ENCODE results near the gene MED13L. TPM values are rescaled to one million over a fixed set of nuclear protein-coding genes. Genes with fewer than 3 reads are reported as not detected.

MED13L gene
- polyA plus RNA-seq, 2 donors = 15.0 to 16.8 TPM

DNA sequence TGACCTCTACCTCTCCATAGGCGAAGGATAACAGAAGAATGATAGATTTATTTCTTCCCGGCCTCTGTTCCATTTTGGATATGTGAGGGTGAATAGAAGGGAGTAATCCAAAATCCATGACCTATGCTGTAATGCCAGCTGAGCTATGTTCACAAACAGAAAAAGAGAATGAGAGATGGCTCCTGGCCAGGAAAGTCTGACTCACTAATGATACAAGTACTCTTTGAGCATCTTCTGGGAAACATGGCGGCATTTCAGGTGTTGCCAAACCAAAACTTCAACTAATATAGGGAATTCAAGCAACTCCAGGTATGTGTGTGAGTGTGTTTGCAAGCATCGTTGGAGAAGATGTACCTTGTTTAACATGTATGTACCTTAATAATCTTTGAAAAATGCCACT lies 55.1 kb downstream of the MED13L start:
- no peak overlapping the region for H3K4me3 ChIP-seq (ENCODE audit: low read depth in 1 of 2, low read length in 2 of 2)
- no peaks in the 10 kb centered on the region for H3K9me3 ChIP-seq (ENCODE audit: control insufficient read depth in 2 of 2, insufficient read depth in 1 of 2, low read depth in 1 of 2, low read length in 1 of 2)
- no peak overlapping the region for H3K27ac ChIP-seq (ENCODE audit: low read depth in 2 of 2, low read length in 1 of 2)
- no peaks in the 10 kb centered on the region for H3K36me3 ChIP-seq (ENCODE audit: control insufficient read depth in 2 of 2, insufficient read depth in 2 of 2, low read length in 1 of 2)
- H3K4me1 ChIP-seq (ENCODE audit: control insufficient read depth in 2 of 2, insufficient read depth in 2 of 2, low read length in 1 of 2) = no peaks in the 10 kb centered on the region
- WGBS, 2 donors = 38 to 60% methylated on average over 4 of the region's 4 CpGs
- no peaks in the 10 kb centered on the region for H3K27me3 ChIP-seq (ENCODE audit: control insufficient read depth in 1 of 2, insufficient read depth in 2 of 2, low read length in 2 of 2)

DNA sequence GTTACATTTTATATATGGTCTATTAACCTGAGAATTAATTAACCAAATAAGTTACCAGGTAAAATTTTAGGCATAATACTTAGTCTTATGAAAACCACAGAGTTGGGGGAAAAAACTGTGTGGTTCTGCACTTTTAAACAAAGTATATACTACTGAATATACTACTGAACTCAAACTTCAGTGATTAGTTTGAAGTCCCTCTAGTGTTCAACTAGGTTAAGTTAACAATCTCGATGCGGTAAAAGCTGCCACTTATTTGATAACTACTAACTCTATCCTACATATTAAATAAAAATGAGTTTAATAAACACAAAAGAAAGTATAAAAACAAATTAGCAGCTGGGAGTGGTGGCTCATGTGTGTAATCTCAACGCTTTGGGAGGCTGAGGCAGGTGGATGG lies 56.7 kb downstream of the MED13L start:
- no peaks in the 10 kb centered on the region for H3K27me3 ChIP-seq (ENCODE audit: control insufficient read depth in 1 of 2, insufficient read depth in 2 of 2, low read length in 2 of 2)
- H3K36me3 ChIP-seq (ENCODE audit: control insufficient read depth in 2 of 2, insufficient read depth in 2 of 2, low read length in 1 of 2) = no peaks in the 10 kb centered on the region
- no peak overlapping the region for H3K27ac ChIP-seq (ENCODE audit: low read depth in 2 of 2, low read length in 1 of 2)
- H3K9me3 ChIP-seq (ENCODE audit: control insufficient read depth in 2 of 2, insufficient read depth in 1 of 2, low read depth in 1 of 2, low read length in 1 of 2) = no peaks in the 10 kb centered on the region
- H3K4me3 ChIP-seq (ENCODE audit: low read depth in 1 of 2, low read length in 2 of 2) = no peak overlapping the region
- WGBS, 2 donors = 95 to 97% methylated on average over 3 of the region's 3 CpGs
- no peaks in the 10 kb centered on the region for H3K4me1 ChIP-seq (ENCODE audit: control insufficient read depth in 2 of 2, insufficient read depth in 2 of 2, low read length in 1 of 2)

DNA sequence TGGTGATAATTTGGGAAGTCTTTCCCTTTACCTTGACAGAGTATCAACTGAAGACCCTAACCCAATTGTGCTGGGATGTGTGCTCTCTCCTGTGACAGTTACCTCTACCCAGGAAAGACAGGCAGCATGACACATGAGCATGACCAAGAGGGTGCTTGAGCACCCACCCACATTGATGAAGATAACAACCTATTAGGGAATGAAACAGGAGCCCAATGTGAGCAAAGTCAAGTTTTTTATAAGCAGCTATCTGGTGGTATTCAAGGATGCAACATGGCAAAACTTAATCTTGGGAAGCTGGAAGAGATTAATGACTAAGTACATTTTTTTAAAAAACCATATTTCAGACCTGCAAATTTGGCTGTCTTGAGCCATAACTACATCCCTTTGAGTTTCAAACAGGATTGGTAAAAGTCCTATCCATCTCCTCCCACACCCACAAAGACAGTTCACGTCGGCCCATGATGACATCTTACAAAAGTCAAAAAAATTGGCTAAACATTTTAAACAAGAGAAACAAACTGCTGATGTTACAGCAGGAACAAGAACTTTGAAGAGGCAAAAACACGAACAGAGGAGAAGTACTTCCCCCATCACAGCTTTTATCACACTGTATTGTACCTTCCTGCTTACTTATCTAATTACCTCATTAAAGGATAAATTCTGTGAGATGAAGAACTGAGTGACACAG lies 60.3 kb downstream of the MED13L start:
- 62 to 73% methylated on average over 3 of the region's 3 CpGs for WGBS, 2 donors
- no peaks in the 10 kb centered on the region for H3K27me3 ChIP-seq (ENCODE audit: control insufficient read depth in 1 of 2, insufficient read depth in 2 of 2, low read length in 2 of 2)
- no peaks in the 10 kb centered on the region for H3K4me1 ChIP-seq (ENCODE audit: control insufficient read depth in 2 of 2, insufficient read depth in 2 of 2, low read length in 1 of 2)

DNA sequence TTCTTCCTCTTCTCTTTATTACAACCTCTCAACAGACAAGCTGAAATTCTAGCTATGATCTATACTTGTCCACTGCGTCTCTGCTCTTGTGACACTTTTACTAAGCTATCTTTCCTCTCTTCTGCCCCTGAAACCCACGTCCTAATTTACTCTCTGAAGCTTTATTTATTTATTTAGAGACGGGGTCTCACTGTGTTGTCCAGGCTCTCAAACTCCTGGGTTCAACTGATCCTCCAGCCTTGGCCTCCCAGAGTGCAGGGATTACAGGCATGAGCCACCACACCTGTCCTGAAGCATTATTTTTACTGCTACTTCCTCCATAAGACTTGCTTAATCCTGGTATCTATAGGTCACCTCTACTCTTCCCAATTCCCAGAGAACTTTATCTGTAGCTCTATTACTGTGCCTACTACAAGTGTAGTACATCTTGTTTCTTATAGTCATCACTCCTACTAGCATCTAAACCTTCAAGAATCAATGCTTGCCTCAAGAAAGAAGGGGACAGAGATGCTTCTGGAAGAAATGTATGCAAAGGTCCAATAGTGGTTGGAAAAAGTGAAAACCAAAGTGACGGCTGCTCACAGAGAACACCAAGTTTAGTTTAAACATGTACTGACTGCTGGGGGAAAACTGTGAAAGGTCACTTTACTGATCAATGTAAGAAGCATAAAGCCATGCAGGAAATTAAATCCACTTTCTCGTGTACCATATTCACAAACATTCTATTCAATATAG lies 61.3 kb downstream of the MED13L start:
- Histone ChIP-seq H3K4me3 (ENCODE audit: low read depth in 1 of 2, low read length in 2 of 2) (no peak overlapping the region), H3K4me1 (ENCODE audit: control insufficient read depth in 2 of 2, insufficient read depth in 2 of 2, low read length in 1 of 2) (no peaks in the 10 kb centered on the region)
- 93 to 94% methylated on average over 5 of the region's 5 CpGs for WGBS, 2 donors

More for the DNA sequence above, 60.3 kb downstream of the MED13L start:
- Histone ChIP-seq H3K4me3 (ENCODE audit: low read depth in 1 of 2, low read length in 2 of 2) (no peak overlapping the region), H3K36me3 (ENCODE audit: control insufficient read depth in 2 of 2, insufficient read depth in 2 of 2, low read length in 1 of 2) (no peaks in the 10 kb centered on the region), H3K27ac (ENCODE audit: low read depth in 2 of 2, low read length in 1 of 2) (no peak overlapping the region), H3K9me3 (ENCODE audit: control insufficient read depth in 2 of 2, insufficient read depth in 1 of 2, low read depth in 1 of 2, low read length in 1 of 2) (no peaks in the 10 kb centered on the region)

DNA sequence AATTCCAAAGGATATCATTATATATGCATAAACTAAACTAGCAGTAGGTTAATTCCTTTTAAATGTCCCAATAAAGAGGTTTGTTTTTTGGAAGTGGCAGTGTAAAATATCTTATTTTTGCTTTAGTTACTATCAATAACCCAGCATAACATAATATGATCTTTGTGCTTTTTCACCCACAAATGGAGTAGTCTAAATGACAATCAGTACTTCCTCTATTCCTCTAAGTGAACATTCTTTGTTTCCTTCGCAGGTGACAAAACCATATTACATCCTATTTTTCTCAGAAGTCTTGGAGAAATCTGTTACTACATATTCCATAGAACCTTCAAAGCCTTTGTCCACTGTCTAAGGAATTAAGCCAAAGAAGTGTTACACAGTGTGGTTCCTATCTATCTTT lies 62.5 kb downstream of the MED13L start:
- Histone ChIP-seq H3K4me3 (ENCODE audit: low read depth in 1 of 2, low read length in 2 of 2) (no peak overlapping the region), H3K36me3 (ENCODE audit: control insufficient read depth in 2 of 2, insufficient read depth in 2 of 2, low read length in 1 of 2) (no peaks in the 10 kb centered on the region), H3K27ac (ENCODE audit: low read depth in 2 of 2, low read length in 1 of 2) (no peak overlapping the region), H3K4me1 (ENCODE audit: control insufficient read depth in 2 of 2, insufficient read depth in 2 of 2, low read length in 1 of 2) (no peaks in the 10 kb centered on the region), H3K27me3 (ENCODE audit: control insufficient read depth in 1 of 2, insufficient read depth in 2 of 2, low read length in 2 of 2) (no peaks in the 10 kb centered on the region), H3K9me3 (ENCODE audit: control insufficient read depth in 2 of 2, insufficient read depth in 1 of 2, low read depth in 1 of 2, low read length in 1 of 2) (no peaks in the 10 kb centered on the region)
- WGBS, 2 donors = 88 to 91% methylated on average over 1 of the region's 1 CpG

More for the DNA sequence above, 61.3 kb downstream of the MED13L start:
- no peak overlapping the region for H3K27ac ChIP-seq (ENCODE audit: low read depth in 2 of 2, low read length in 1 of 2)
- no peaks in the 10 kb centered on the region for H3K36me3 ChIP-seq (ENCODE audit: control insufficient read depth in 2 of 2, insufficient read depth in 2 of 2, low read length in 1 of 2)
- H3K9me3 ChIP-seq (ENCODE audit: control insufficient read depth in 2 of 2, insufficient read depth in 1 of 2, low read depth in 1 of 2, low read length in 1 of 2) = no peaks in the 10 kb centered on the region
- no peaks in the 10 kb centered on the region for H3K27me3 ChIP-seq (ENCODE audit: control insufficient read depth in 1 of 2, insufficient read depth in 2 of 2, low read length in 2 of 2)

DNA sequence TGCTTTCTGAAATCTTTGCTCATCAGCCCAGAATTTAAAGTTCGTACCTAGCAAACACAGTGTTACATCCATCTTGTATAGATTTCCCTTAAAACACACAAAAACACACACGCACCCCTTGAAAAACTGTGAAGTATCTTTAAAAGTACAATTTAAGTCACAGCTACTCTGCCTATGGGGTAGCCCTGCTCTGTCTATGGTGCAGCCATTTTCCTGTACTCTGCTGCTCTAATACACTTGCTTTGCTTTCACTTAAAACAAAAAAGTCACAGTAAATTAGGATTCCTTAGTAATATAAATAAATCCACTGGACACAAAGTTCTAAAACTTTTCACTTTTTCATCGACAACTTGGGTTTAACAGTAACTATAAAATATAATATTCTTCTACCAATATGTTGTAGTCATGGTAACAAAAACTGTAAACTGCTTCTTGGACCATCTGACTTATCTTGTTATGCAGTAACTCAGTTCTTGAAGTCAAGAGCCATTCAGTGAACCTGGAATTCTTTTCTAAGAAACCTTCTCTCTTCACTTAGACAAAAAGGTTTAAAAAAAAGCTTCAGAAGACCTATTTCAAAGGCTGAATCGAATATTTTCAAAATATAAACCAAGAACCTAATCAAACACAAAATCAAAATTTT lies 63.5 kb downstream of the MED13L start:
- Histone ChIP-seq H3K4me3 (ENCODE audit: low read depth in 1 of 2, low read length in 2 of 2) (no peak overlapping the region), H3K9me3 (ENCODE audit: control insufficient read depth in 2 of 2, insufficient read depth in 1 of 2, low read depth in 1 of 2, low read length in 1 of 2) (no peaks in the 10 kb centered on the region), H3K36me3 (ENCODE audit: control insufficient read depth in 2 of 2, insufficient read depth in 2 of 2, low read length in 1 of 2) (no peaks in the 10 kb centered on the region), H3K4me1 (ENCODE audit: control insufficient read depth in 2 of 2, insufficient read depth in 2 of 2, low read length in 1 of 2) (no peaks in the 10 kb centered on the region), H3K27ac (ENCODE audit: low read depth in 2 of 2, low read length in 1 of 2) (no peak overlapping the region), H3K27me3 (ENCODE audit: control insufficient read depth in 1 of 2, insufficient read depth in 2 of 2, low read length in 2 of 2) (no peaks in the 10 kb centered on the region)
- WGBS, 2 donors = 81 to 86% methylated on average over 4 of the region's 4 CpGs

DNA sequence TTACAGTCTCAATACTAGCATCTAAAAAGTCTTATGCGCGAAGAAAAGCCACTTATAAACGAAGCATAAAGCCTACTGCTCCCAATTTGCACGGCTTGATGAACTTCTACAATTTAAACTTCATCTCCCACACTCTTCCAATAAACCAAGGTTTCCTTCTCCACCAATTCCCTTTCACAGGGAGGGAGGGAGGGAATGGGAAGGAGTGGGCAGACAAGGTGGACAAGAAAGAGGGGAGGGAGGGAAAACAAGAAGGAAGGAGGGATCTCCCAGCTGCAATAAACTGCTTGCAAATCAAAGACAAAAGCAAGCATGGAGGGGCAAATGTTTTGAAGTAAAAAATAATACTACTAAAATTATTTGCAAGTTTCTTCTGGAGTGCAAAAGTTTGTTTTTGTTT lies 64.5 kb downstream of the MED13L start:
- 71 to 76% methylated on average over 4 of the region's 4 CpGs for WGBS, 2 donors
- H3K4me1 ChIP-seq (ENCODE audit: control insufficient read depth in 2 of 2, insufficient read depth in 2 of 2, low read length in 1 of 2) = no peaks in the 10 kb centered on the region
- H3K27me3 ChIP-seq (ENCODE audit: control insufficient read depth in 1 of 2, insufficient read depth in 2 of 2, low read length in 2 of 2) = no peaks in the 10 kb centered on the region
- H3K9me3 ChIP-seq (ENCODE audit: control insufficient read depth in 2 of 2, insufficient read depth in 1 of 2, low read depth in 1 of 2, low read length in 1 of 2) = no peaks in the 10 kb centered on the region
- H3K27ac ChIP-seq (ENCODE audit: low read depth in 2 of 2, low read length in 1 of 2) = no peak overlapping the region
- H3K36me3 ChIP-seq (ENCODE audit: control insufficient read depth in 2 of 2, insufficient read depth in 2 of 2, low read length in 1 of 2) = no peaks in the 10 kb centered on the region
- no peak overlapping the region for H3K4me3 ChIP-seq (ENCODE audit: low read depth in 1 of 2, low read length in 2 of 2)

DNA sequence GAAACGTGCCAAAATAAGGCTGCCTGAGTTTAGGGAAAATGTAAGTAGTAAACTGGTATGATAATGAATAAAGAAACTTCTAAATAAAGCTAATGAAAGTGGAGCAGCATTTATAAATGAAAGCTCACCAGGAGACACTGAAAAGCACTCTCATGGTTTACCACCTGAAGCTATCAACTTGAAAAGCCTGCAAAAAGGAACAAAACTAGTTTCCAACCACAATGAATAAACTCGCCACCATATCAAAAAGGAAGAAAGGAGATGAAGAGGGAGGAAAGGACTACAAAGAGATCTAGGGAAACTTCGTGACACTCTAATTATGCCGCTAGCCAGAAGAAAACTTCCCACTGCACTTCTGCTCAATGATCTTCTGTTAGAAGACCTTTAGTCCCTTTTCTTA lies 66.7 kb downstream of the MED13L start:
- Histone ChIP-seq H3K36me3 (ENCODE audit: control insufficient read depth in 2 of 2, insufficient read depth in 2 of 2, low read length in 1 of 2) (no peaks in the 10 kb centered on the region), H3K27me3 (ENCODE audit: control insufficient read depth in 1 of 2, insufficient read depth in 2 of 2, low read length in 2 of 2) (no peaks in the 10 kb centered on the region), H3K4me3 (ENCODE audit: low read depth in 1 of 2, low read length in 2 of 2) (no peak overlapping the region), H3K27ac (ENCODE audit: low read depth in 2 of 2, low read length in 1 of 2) (no peak overlapping the region), H3K9me3 (ENCODE audit: control insufficient read depth in 2 of 2, insufficient read depth in 1 of 2, low read depth in 1 of 2, low read length in 1 of 2) (no peaks in the 10 kb centered on the region), H3K4me1 (ENCODE audit: control insufficient read depth in 2 of 2, insufficient read depth in 2 of 2, low read length in 1 of 2) (no peaks in the 10 kb centered on the region)
- WGBS, 2 donors = 74 to 76% methylated on average over 4 of the region's 4 CpGs

DNA sequence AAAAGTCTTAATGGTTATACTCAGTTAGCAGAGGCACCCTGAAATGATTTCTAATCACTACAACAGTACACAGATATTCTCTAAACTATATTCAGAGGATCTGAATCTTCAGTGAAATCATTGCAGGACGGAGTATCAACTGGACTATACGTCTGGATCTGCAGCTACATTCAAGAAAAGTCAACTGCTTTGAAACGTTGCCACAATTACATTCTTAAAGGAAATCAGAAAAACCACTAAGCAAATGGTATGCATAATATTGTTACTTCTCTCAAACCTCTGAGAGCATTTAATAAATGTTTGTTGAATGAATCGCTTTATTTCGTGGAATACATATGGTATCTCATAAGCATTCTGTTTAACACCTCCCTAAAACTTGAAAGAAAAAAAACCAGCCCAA lies 67.4 kb downstream of the MED13L start:
- WGBS, 2 donors = 75 to 77% methylated on average over 5 of the region's 5 CpGs
- no peaks in the 10 kb centered on the region for H3K4me1 ChIP-seq (ENCODE audit: control insufficient read depth in 2 of 2, insufficient read depth in 2 of 2, low read length in 1 of 2)

More for the DNA sequence above, 67.4 kb downstream of the MED13L start:
- H3K36me3 ChIP-seq (ENCODE audit: control insufficient read depth in 2 of 2, insufficient read depth in 2 of 2, low read length in 1 of 2) = no peaks in the 10 kb centered on the region
- no peaks in the 10 kb centered on the region for H3K27me3 ChIP-seq (ENCODE audit: control insufficient read depth in 1 of 2, insufficient read depth in 2 of 2, low read length in 2 of 2)
- no peaks in the 10 kb centered on the region for H3K9me3 ChIP-seq (ENCODE audit: control insufficient read depth in 2 of 2, insufficient read depth in 1 of 2, low read depth in 1 of 2, low read length in 1 of 2)
- no peak overlapping the region for H3K27ac ChIP-seq (ENCODE audit: low read depth in 2 of 2, low read length in 1 of 2)
- no peak overlapping the region for H3K4me3 ChIP-seq (ENCODE audit: low read depth in 1 of 2, low read length in 2 of 2)
